IPS-20b (cell line): ENCODE measurements around the gene SMIM32.

Experiments used
- H3K27ac ChIP-seq: one replicate; pipeline ENCODE4 v1.5.1; 2013; ENCODE audit warnings: low read length
- H3K27me3 ChIP-seq: 2 replicates; pipeline ENCODE4 v1.6.1; 2013; ENCODE audit warnings: mild to moderate bottlenecking, low read length, inconsistent platforms; ENCODE audit not compliant: insufficient read depth
- H3K36me3 ChIP-seq: 2 replicates; pipeline ENCODE4 v1.6.1; 2013; ENCODE audit warnings: low read depth, mild to moderate bottlenecking, inconsistent platforms, low read length, moderate library complexity; ENCODE audit not compliant: insufficient read depth
- H3K4me1 ChIP-seq: 2 replicates; pipeline ENCODE4 v1.6.1; 2013; ENCODE audit warnings: mild to moderate bottlenecking, control low read depth, inconsistent platforms, low read length, moderate library complexity; ENCODE audit not compliant: insufficient read depth
- H3K4me3 ChIP-seq: 2 replicates; pipeline ENCODE4 v1.5.1; 2013; ENCODE audit warnings: mild to moderate bottlenecking, low read length, inconsistent platforms
- H3K9ac ChIP-seq: 2 replicates; pipeline ENCODE4 v1.6.1; 2013; ENCODE audit warnings: low read depth, mild to moderate bottlenecking, inconsistent platforms, low read length, moderate library complexity
- H3K9me3 ChIP-seq: 2 replicates; pipeline ENCODE4 v1.6.1; 2013; ENCODE audit warnings: mild to moderate bottlenecking, low read depth, low read length, inconsistent platforms; ENCODE audit not compliant: insufficient read depth

SMIM32 gene

DNA sequence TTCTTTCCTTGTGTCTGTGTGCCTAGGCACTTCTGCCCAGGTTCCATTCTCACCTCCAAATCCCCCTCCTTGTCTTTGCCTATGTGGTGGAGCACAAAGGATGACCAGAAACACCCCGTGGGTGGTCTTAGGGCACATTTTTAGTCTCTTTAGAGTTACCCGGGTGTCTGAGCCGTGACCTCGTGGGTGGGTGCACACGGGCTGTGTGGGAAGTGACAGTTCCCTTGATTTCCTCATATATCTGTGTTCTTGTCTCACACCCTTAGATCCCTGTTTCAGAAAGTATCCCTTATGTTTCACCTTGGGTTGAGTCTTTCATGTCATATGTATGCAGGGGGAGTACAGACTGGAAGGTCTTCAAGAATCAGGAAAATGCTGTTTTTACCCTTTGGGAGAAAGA, 13.4 kb upstream of the SMIM32 start:
- peaks cover 5% of the 10 kb centered on the region for H3K9me3 ChIP-seq
- H3K36me3 ChIP-seq, result no peaks in the 10 kb centered on the region
- peaks cover 92% of the 10 kb centered on the region for H3K27me3 ChIP-seq
- peaks cover under 1% of the 10 kb centered on the region for H3K4me1 ChIP-seq
- no peak overlapping the region for H3K9ac ChIP-seq
- no peak overlapping the region for H3K4me3 ChIP-seq
- H3K27ac ChIP-seq, result no peak overlapping the region

DNA sequence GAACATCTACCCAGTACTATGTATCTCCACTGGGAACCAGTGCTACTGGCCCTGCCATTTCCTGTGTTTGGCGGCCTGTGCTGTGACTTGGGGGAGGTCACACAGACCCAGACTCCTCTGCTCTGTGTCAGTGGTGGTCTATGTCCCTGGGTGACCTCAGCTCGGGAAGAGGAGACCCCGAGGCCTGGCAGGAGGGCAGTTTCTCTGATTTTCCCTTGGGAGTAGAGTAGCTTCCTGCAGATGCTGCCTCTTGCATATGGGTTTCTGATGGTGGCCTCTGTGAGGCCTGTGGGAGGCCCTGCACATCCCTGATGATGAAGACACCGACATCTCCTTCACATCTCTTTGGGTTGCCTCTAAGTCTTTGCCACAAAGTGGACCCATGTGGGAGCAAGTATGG, 13.0 kb upstream of the SMIM32 start:
- Histone ChIP-seq H3K4me3 (no peak overlapping the region), H3K9ac (no peak overlapping the region), H3K36me3 (no peaks in the 10 kb centered on the region), H3K27me3 (peaks cover 92% of the 10 kb centered on the region), H3K27ac (no peak overlapping the region), H3K4me1 (no peaks in the 10 kb centered on the region; the same call in 1 of the 2 replicates), H3K9me3 (peaks cover 5% of the 10 kb centered on the region)

DNA sequence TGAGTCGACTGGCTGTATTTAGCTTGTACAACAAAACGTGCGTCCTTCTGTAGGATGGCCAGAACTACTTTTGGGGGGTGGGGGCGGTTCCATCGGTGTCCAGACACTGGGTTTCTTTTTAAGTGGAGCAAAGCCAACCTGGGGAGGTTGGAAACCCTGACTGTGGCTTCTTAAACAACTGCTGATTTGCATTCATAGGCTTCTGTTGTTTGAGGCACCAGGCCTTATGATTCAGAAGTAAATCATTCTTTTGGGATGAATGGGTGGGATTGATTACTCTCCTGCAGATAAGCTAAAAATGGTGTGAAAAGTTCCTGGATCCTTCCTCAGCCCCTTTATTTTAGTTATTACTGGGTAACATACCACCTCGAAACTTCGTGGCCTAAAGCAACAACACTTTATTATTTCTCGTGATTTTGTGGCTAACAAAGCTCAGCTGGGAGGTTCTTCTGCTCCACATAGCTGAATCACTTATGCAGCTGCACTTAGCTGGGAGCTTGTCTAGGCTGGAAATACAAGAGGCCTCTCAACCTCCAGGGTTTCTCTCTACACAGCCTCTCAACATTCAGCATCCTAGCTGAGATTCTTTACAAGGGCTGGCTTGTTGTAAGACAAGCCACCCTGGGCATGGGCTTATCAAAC, 12.2 kb upstream of the SMIM32 start:
- H3K27ac ChIP-seq, result no peak overlapping the region
- H3K9me3 ChIP-seq, result peaks cover 5% of the 10 kb centered on the region
- no peaks in the 10 kb centered on the region; the same call in 1 of the 2 replicates for H3K4me1 ChIP-seq
- no peak overlapping the region for H3K4me3 ChIP-seq
- H3K36me3 ChIP-seq, result no peaks in the 10 kb centered on the region
- H3K9ac ChIP-seq, result no peak overlapping the region
- peaks cover 92% of the 10 kb centered on the region for H3K27me3 ChIP-seq

- no peak overlapping the region for H3K9ac ChIP-seq
- peak overlapping the region; percentile 57 for H3K4me3 ChIP-seq
- peaks cover 94% of the 10 kb centered on the region for H3K27me3 ChIP-seq
- peaks cover 5% of the 10 kb centered on the region for H3K9me3 ChIP-seq
- H3K4me1 ChIP-seq, result no peaks in the 10 kb centered on the region; the same call in 1 of the 2 replicates
- no peak overlapping the region for H3K27ac ChIP-seq
- no peaks in the 10 kb centered on the region for H3K36me3 ChIP-seq
Measured at GRCh38 chr5:136203303-136203922, 10.5 kb upstream of the SMIM32 start.

DNA sequence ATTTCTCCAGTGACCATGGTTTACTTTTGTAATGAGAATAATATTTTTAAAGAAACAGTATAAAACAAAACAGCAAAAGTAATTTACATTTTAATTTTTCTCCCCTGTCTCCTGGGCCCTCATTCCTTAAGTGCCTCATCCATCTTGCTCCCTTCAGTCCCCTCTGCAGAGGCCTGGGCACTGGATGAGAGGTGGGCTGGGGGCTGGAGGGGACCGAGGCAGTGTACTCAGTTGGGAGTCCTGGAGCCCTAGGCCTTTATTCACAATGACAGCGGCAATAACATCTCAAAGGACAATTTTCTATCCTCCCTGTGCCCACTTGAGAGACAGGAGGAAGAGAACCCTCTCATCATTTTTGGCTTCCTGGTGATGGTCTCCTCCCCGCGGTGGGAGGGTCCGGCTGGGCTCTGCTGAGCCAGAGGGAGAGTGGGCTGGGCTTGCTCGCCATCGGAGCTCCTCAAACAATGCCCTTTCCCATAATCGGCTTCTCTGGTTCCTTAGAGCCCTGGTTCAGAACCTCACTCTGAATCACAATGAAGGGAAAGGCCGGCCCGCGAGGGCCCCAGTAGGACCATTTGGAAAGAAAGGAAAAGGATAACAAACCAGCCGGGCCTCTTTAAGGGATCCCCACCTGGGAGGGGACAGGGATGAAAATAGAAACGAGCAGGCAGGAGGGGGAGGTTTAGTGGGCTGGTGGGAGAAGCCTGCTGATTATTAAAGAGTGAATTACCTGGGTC, 9.7 kb upstream of the SMIM32 start:
- no peaks in the 10 kb centered on the region; the same call in 1 of the 2 replicates for H3K4me1 ChIP-seq
- no peak overlapping the region for H3K9ac ChIP-seq
- H3K27ac ChIP-seq, result no peak overlapping the region
- peak overlapping the region; percentile 57 for H3K4me3 ChIP-seq
- no peaks in the 10 kb centered on the region for H3K36me3 ChIP-seq
- H3K9me3 ChIP-seq, result peaks cover 5% of the 10 kb centered on the region
- H3K27me3 ChIP-seq, result peaks cover 94% of the 10 kb centered on the region

DNA sequence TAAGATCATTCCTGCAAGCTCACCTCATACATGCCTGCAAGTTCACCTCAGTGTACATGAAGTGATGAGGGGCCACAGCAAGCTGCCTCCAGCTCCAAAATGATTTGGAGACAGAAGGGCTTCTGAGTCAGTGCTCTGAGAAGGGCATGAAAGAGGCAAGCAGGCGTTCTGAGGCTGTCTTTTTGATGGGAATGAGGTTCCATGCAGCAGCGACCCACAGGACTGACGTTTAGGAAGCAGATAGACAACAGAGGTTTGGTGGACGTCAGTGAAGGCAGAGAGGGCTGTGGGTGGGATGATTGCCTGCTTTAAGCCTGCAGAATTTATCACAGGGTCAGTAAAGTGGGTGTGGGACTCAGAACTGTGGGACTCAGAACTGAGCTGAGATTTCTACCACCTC, 8.9 kb upstream of the SMIM32 start:
- no peak overlapping the region for H3K27ac ChIP-seq
- H3K4me1 ChIP-seq, result no peaks in the 10 kb centered on the region; the same call in 1 of the 2 replicates
- no peak overlapping the region for H3K4me3 ChIP-seq
- H3K9me3 ChIP-seq, result peaks cover 5% of the 10 kb centered on the region
- peaks cover 94% of the 10 kb centered on the region for H3K27me3 ChIP-seq
- H3K9ac ChIP-seq, result no peak overlapping the region
- H3K36me3 ChIP-seq, result no peaks in the 10 kb centered on the region

GRCh38 chr5:136200761-136201160, 7.8 kb upstream of the SMIM32 start:
- Histone ChIP-seq H3K36me3 (no peaks in the 10 kb centered on the region), H3K27me3 (peaks cover 92% of the 10 kb centered on the region), H3K27ac (no peak overlapping the region), H3K9me3 (peaks cover 5% of the 10 kb centered on the region; the same call in 1 of the 2 replicates), H3K9ac (no peak overlapping the region), H3K4me3 (no peak overlapping the region), H3K4me1 (no peaks in the 10 kb centered on the region; the same call in 1 of the 2 replicates)

DNA sequence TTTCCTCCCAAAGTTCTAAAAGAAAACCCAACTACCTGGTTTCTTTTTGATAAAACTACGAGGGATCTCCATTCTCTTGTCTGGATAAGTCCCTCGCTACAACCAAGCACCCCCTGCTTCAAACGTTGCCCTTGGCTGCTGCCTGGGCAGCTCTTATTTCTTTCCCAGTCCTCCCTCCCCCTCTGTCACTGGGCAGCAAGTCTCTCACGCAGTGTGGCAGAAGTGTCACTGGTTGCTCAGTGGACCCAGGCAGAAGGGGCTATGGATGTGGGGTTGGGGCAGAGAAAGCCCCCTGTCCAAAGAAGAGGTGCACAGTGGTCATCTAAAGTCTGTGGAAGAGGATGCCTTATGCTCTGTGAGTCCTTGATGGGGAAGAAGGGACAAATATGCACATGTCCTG, 7.2 kb upstream of the SMIM32 start:
- peaks cover 92% of the 10 kb centered on the region for H3K27me3 ChIP-seq

DNA sequence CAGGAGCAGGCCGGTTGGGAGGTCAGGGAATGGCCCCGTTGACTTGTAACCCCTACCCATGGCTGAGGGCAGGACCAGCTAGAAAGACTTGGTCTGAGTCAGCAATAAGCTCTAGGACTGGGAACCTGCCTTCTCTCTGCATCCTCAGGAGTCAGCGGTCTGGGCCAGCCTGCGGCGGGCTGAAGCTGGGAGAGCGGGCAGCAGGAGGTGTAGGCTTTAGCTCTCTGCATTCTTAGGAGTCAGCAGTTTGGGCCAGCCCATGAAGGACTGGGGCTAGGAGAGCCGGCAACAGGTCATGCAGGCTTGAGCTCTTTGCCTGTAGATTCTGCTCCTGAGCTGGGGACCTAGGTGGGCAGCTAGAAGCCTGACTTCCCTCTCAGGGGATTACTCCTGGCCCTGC, 6.4 kb upstream of the SMIM32 start:
- H3K36me3 ChIP-seq, result no peaks in the 10 kb centered on the region
- H3K27ac ChIP-seq, result no peak overlapping the region
- H3K9me3 ChIP-seq, result no peaks in the 10 kb centered on the region
- H3K4me1 ChIP-seq, result no peaks in the 10 kb centered on the region; the same call in 1 of the 2 replicates
- no peak overlapping the region for H3K4me3 ChIP-seq
- H3K27me3 ChIP-seq, result peaks cover 92% of the 10 kb centered on the region
- no peak overlapping the region for H3K9ac ChIP-seq

More for the DNA sequence above, 7.2 kb upstream of the SMIM32 start:
- Histone ChIP-seq H3K9ac (no peak overlapping the region), H3K4me1 (no peaks in the 10 kb centered on the region; the same call in 1 of the 2 replicates), H3K9me3 (peaks cover under 1% of the 10 kb centered on the region; the same call in 1 of the 2 replicates), H3K27ac (no peak overlapping the region), H3K4me3 (no peak overlapping the region), H3K36me3 (no peaks in the 10 kb centered on the region)

DNA sequence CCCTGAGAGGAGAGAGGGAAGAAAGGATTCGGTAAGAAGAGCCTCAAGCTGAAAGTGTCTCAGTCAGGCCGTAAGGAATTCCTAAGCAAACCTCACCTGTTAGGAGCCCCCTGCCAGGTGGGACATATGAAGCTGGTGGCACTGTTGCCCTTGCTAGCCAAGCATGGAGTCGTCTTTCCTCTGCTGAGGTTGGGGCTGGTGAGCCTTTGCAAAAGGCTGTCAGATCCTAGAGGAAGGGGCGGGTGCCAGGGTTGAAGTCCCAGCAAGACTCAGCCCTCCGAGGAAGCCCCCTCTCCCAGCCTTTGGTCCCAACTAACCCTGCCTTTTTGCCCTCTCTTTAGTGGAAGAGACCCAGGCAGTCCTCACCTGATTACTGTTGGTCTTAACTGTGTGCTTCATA, 5.5 kb upstream of the SMIM32 start:
- Histone ChIP-seq H3K9me3 (no peaks in the 10 kb centered on the region), H3K27ac (no peak overlapping the region), H3K27me3 (peaks cover 92% of the 10 kb centered on the region), H3K36me3 (no peaks in the 10 kb centered on the region), H3K9ac (no peak overlapping the region), H3K4me3 (no peak overlapping the region), H3K4me1 (peaks cover under 1% of the 10 kb centered on the region; the same call in 1 of the 2 replicates)

DNA sequence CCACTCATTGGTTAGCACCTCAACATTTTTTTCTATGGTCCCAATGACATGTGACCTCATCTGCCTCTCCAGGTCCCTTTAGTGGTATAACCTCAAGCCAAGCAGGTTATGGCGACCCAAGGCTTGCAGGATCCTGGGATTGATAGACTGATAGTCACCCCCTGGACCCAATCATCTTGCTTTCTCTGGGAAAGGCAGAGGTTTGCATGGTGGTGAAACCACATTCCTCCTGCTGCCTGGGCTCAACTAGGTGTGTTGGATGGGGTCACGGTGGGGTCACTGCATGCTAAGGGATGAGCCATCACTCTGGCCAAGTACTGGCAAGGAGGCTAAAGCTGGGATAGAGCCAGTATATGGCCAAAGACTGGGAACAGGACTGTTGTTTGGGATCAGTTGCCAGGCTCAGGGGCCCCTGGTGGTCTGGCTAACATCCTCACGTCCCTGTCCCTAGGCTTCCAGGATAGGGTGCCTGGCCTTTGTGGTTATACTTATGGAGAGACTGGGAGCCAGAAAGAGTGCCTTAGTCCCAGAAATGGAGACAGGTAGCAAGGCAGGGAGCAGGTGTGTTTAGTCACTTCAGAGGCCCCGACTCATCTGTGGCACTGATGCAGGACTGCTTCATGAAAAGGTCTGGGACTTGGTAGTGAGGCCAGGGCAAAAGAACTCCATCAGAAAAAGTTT, 4.6 kb upstream of the SMIM32 start:
- Histone ChIP-seq H3K27me3 (peaks cover 98% of the 10 kb centered on the region), H3K27ac (no peak overlapping the region), H3K9me3 (no peaks in the 10 kb centered on the region), H3K9ac (no peak overlapping the region), H3K4me3 (no peak overlapping the region), H3K4me1 (peaks cover 3% of the 10 kb centered on the region; the same call in 1 of the 2 replicates), H3K36me3 (no peaks in the 10 kb centered on the region)
